ENCODE results near the gene PDHX. TPM values are rescaled to one million over a fixed set of nuclear protein-coding genes. Genes with fewer than 3 reads are reported as not detected.

Gene PDHX
- total and polyA plus RNA-seq, 4 donors: 14.9 to 35.2 (median 24.0) TPM

DNA sequence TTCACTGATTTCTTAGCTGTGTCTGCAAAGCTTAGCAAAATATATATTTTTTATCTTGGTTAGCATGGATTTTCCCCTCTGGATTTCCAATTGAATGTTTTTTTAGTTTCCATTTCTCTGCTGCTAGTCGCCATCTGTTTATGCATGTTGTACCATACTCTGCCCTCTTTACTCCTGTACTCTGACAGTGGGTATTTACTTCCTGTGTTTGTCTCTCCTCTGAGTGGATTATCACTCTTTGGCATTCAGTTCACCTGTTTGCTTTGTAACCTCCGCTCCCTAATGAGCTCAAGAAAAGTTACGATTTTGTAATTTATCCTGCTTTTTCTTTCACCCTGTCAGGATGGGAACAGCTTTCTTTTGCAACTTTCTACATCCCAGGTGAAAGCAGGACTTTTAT lies 59.1 kb downstream of the PDHX start (continued):
- TF ChIP-seq, protein P1, sequence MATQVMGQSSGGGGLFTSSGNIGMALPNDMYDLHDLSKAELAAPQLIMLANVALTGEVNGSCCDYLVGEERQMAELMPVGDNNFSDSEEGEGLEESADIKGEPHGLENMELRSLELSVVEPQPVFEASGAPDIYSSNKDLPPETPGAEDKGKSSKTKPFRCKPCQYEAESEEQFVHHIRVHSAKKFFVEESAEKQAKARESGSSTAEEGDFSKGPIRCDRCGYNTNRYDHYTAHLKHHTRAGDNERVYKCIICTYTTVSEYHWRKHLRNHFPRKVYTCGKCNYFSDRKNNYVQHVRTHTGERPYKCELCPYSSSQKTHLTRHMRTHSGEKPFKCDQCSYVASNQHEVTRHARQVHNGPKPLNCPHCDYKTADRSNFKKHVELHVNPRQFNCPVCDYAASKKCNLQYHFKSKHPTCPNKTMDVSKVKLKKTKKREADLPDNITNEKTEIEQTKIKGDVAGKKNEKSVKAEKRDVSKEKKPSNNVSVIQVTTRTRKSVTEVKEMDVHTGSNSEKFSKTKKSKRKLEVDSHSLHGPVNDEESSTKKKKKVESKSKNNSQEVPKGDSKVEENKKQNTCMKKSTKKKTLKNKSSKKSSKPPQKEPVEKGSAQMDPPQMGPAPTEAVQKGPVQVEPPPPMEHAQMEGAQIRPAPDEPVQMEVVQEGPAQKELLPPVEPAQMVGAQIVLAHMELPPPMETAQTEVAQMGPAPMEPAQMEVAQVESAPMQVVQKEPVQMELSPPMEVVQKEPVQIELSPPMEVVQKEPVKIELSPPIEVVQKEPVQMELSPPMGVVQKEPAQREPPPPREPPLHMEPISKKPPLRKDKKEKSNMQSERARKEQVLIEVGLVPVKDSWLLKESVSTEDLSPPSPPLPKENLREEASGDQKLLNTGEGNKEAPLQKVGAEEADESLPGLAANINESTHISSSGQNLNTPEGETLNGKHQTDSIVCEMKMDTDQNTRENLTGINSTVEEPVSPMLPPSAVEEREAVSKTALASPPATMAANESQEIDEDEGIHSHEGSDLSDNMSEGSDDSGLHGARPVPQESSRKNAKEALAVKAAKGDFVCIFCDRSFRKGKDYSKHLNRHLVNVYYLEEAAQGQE (IDR thresholded peaks at IDR 0.05): no peak
- TF ChIP-seq EGR1 (IDR thresholded peaks at IDR 0.05; ENCODE audit: low read depth in 2 of 2): no peak
- no peak for TF ChIP-seq NR2F2 (IDR thresholded peaks at IDR 0.05)

DNA sequence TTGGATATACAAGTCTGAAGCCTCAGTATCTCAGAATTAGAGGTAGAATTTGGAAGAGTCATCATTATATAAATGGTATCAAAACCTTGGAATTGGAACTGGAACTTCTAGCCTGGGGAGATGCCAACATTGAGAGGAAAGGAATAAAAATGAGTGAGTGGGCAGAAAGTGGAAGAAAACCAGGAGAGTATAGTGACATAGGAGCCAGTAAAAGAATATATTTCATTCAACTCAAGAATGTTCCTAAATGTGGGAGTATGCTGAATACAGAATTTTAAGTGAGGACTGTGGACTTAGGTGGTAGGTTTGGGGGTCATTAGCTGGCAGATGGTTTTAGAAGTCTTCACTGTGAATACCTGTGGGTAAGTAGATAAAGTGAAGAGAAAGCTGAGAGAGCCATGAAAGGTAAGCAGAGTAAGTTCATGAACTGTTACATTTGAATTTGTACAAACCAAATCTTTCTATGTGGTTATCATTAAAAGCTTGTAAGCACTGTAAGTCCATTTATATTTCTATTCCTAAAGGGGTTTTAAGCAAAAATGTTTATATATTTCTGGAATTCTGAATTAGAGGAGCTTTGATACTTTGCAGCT lies 60.2 kb downstream of the PDHX start:
- Histone ChIP-seq H3K36me3 (ENCODE audit: control insufficient read depth in 4 of 4, insufficient read depth in 3 of 4, low read depth in 1 of 4, low read length in 3 of 4) (peaks cover 0 to 3% (median 0%) of the 10 kb centered on the region in 4 donors), H3K27ac (ENCODE audit: low read depth in 1 of 2, low read length in 2 of 2) (no peak overlapping the region), H3K9ac (ENCODE audit: low read depth in 1 of 2, low read length in 2 of 2) (no peak overlapping the region), H3K4me3 (ENCODE audit: low read depth in 1 of 3, low read length in 3 of 3) (no peak overlapping the region), H3K27me3 (ENCODE audit: control insufficient read depth in 4 of 4, insufficient read depth in 4 of 4, low read length in 3 of 4) (no peaks in the 10 kb centered on the region), H3K9me3 (ENCODE audit: control insufficient read depth in 4 of 4, low read length in 3 of 4) (no peaks in the 10 kb centered on the region), H3K4me1 (ENCODE audit: control insufficient read depth in 4 of 4, insufficient read depth in 4 of 4, low read length in 3 of 4) (peaks cover 0 to 4% (median under 1%) of the 10 kb centered on the region in 4 donors)
- no peak for DNase-seq (ENCODE audit: low spot score)
- TF ChIP-seq EGR1 (IDR thresholded peaks at IDR 0.05; ENCODE audit: low read depth in 2 of 2) (no peak), GABPA (IDR thresholded peaks at IDR 0.05 in 1 of 2, conservative IDR thresholded peaks at IDR 0.05 in 1 of 2) (no peak), TAF1 (conservative IDR thresholded peaks at IDR 0.05) (no peak), SP1 (IDR thresholded peaks at IDR 0.05) (no peak), RXRA (IDR thresholded peaks at IDR 0.05) (no peak), HNF4A (conservative IDR thresholded peaks at IDR 0.05) (no peak), JUND (IDR thresholded peaks at IDR 0.05) (no peak), RAD21 (IDR thresholded peaks at IDR 0.05) (no peak), FOXA2 (IDR thresholded peaks at IDR 0.05) (no peak), HNF4G (IDR thresholded peaks at IDR 0.05) (no peak), YY1 (IDR thresholded peaks at IDR 0.05) (no peak), NR2F2 (IDR thresholded peaks at IDR 0.05) (no peak)
- TF ChIP-seq, protein P2, sequence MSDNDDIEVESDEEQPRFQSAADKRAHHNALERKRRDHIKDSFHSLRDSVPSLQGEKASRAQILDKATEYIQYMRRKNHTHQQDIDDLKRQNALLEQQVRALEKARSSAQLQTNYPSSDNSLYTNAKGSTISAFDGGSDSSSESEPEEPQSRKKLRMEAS (IDR thresholded peaks at IDR 0.05): no peak
- TF ChIP-seq, protein P3, sequence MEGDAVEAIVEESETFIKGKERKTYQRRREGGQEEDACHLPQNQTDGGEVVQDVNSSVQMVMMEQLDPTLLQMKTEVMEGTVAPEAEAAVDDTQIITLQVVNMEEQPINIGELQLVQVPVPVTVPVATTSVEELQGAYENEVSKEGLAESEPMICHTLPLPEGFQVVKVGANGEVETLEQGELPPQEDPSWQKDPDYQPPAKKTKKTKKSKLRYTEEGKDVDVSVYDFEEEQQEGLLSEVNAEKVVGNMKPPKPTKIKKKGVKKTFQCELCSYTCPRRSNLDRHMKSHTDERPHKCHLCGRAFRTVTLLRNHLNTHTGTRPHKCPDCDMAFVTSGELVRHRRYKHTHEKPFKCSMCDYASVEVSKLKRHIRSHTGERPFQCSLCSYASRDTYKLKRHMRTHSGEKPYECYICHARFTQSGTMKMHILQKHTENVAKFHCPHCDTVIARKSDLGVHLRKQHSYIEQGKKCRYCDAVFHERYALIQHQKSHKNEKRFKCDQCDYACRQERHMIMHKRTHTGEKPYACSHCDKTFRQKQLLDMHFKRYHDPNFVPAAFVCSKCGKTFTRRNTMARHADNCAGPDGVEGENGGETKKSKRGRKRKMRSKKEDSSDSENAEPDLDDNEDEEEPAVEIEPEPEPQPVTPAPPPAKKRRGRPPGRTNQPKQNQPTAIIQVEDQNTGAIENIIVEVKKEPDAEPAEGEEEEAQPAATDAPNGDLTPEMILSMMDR (IDR thresholded peaks at IDR 0.05; ENCODE audit: low read depth, low read length, missing input control): no peak
- TF ChIP-seq, protein P1 (IDR thresholded peaks at IDR 0.05): no peak
